GM12878 (cell line): ENCODE measurements around the gene C19orf18. TPM values are rescaled to one million over a fixed set of nuclear protein-coding genes. Genes with fewer than 3 reads are reported as not detected.

Source experiments
- ATAC-seq: fragments of 200-7000 bp; cut with Tn5 transposase; 3 replicates; pipeline ENCODE4 v1.9.1; 2020; ENCODE audit warnings: mild to moderate bottlenecking, moderate library complexity
- BruUV-seq: library from RNA; stranded (reverse); fragments of 400-500 nt; replicated peaks from 2 replicates; lab custom pipeline; 2021; lab: Mats Ljungman, UMichigan
- CTCF ChIA-PET: fragments of 300-600 bp; sonication (Branson Sonifier 250); formaldehyde crosslinking; extraction: SDS; loops from one replicate; lab custom pipeline; 2021; ENCODE audit warnings: inconsistent platforms; lab: Yijun Ruan, JAX
- POLR2A ChIA-PET: fragments of 350-600 bp; formaldehyde crosslinking; extraction: SDS; loops from one replicate; lab custom pipeline; 2021; ENCODE audit warnings: inconsistent platforms; lab: Charles Lee
- RAD21 ChIA-PET: fragments of 300-600 bp; sonication (Branson Sonifier 250); formaldehyde crosslinking; loops from one replicate; lab custom pipeline; 2023; ENCODE audit warnings: antibody characterized with exemption; ENCODE audit not compliant: unreplicated experiment; lab: Charles Lee
- SMC1A ChIA-PET: fragments of 300-600 bp; sonication (Branson Sonifier 250); formaldehyde crosslinking; loops from one replicate; lab custom pipeline; 2023; ENCODE audit not compliant: unreplicated experiment, uncharacterized antibody; lab: Charles Lee
- DNase-seq: peaks from one replicate; pipeline ENCODE4 v3.0.0-alpha.2; 2011; ENCODE audit warnings: low read depth, low spot score
- FAIRE-seq: peaks from 3 replicates; lab custom pipeline; 2011; peaks lifted over from hg19 to GRCh38; lab: Jason Lieb, UNC
- H2AFZ ChIP-seq: 2 replicates; pipeline ENCODE4 v1.6.0; 2011; ENCODE audit warnings: low read depth, low read length, control low read depth; ENCODE audit not compliant: control insufficient read depth
- H3K27ac ChIP-seq: 2 replicates; pipeline ENCODE4 v1.5.1; 2011; ENCODE audit warnings: control low read depth; ENCODE audit not compliant: control insufficient read depth, insufficient read depth
- H3K27me3 ChIP-seq, 2 experiments: replicated peaks in 1 of 2; 2 replicates each; pipeline versions ENCODE4 v1.6.0 to v1.6.1; 2011; ENCODE audit warnings: low read length in 1 of 2; ENCODE audit not compliant: control insufficient read depth in 2 of 2, insufficient read depth in 2 of 2
- H3K36me3 ChIP-seq, 2 experiments: 2 replicates each; pipeline ENCODE4 v1.5.1; 2011; ENCODE audit warnings: low read length in 1 of 2; ENCODE audit not compliant: control insufficient read depth in 2 of 2, insufficient read depth in 2 of 2
- H3K4me1 ChIP-seq: 2 replicates; pipeline ENCODE4 v1.6.1; 2011; ENCODE audit warnings: mild to moderate bottlenecking, low read length, moderate library complexity, mixed read lengths; ENCODE audit not compliant: control insufficient read depth, insufficient read depth
- H3K4me2 ChIP-seq: 2 replicates; pipeline ENCODE4 v1.6.0; 2011; ENCODE audit warnings: control low read depth; ENCODE audit not compliant: control insufficient read depth, insufficient read depth
- H3K4me3 ChIP-seq: fragments of 200-600 bp; sonication (generic); 2 replicates; pipeline ENCODE4 v1.5.1; 2016
- H3K79me2 ChIP-seq: 2 replicates; pipeline ENCODE4 v1.6.0; 2011; ENCODE audit warnings: low read length; ENCODE audit not compliant: control insufficient read depth, insufficient read depth
- H3K9ac ChIP-seq: 2 replicates; pipeline ENCODE4 v1.8.0; 2011; ENCODE audit warnings: low read length, control low read depth, mixed read lengths; ENCODE audit not compliant: control insufficient read depth, insufficient read depth
- H3K9me3 ChIP-seq: replicated peaks from 3 replicates; pipeline ENCODE4 v1.5.1; 2011; ENCODE audit warnings: mild to moderate bottlenecking, low read length; ENCODE audit not compliant: control insufficient read depth, insufficient read depth
- H4K20me1 ChIP-seq: 2 replicates; pipeline ENCODE4 v1.6.0; 2011; ENCODE audit not compliant: control insufficient read depth, insufficient read depth
- BRCA1 ChIP-seq: IDR thresholded peaks from 2 replicates; pipeline ENCODE4 v1.6.1; 2011; ENCODE audit warnings: low read depth, low read length, improper control_type of control experiment
- IRF5 ChIP-seq: fragments of 450-650 bp; IDR thresholded peaks from 2 replicates; pipeline ENCODE4 v1.6.1; 2017; ENCODE audit warnings: borderline replicate concordance
- JUNB ChIP-seq: IDR thresholded peaks from 2 replicates; pipeline ENCODE4 v1.6.1; 2016; ENCODE audit warnings: antibody characterized with exemption, mild to moderate bottlenecking
- MEF2B ChIP-seq: fragments of 450-650 bp; IDR thresholded peaks from 2 replicates; pipeline ENCODE4 v1.6.1; 2018; ENCODE audit warnings: mild to moderate bottlenecking, moderate library complexity; ENCODE audit not compliant: partially characterized antibody, poor library complexity, severe bottlenecking
- MXI1 ChIP-seq: fragments of 150-350 bp; IDR thresholded peaks from 2 replicates; pipeline ENCODE4 v1.6.1; 2011; ENCODE audit warnings: low read depth, mild to moderate bottlenecking, inconsistent platforms, low read length, improper control_type of control experiment
- MYC ChIP-seq: IDR thresholded peaks from 2 replicates; pipeline ENCODE4 v1.6.1; 2011; ENCODE audit warnings: mild to moderate bottlenecking, low read length, moderate library complexity, inconsistent platforms; ENCODE audit not compliant: insufficient read depth, insufficient replicate concordance, insufficient read length, severe bottlenecking
- PML ChIP-seq: IDR thresholded peaks from 2 replicates; pipeline ENCODE4 v1.6.1; 2012; ENCODE audit warnings: low read length, inconsistent platforms
- POLR2A ChIP-seq: IDR thresholded peaks from 2 replicates; pipeline ENCODE4 v1.6.1; 2011; ENCODE audit warnings: low read depth, mild to moderate bottlenecking, low read length
- SREBF2 ChIP-seq: IDR thresholded peaks from 2 replicates; pipeline ENCODE4 v1.6.1; 2012; ENCODE audit warnings: mild to moderate bottlenecking, low read length
- STAT3 ChIP-seq: IDR thresholded peaks from 2 replicates; pipeline ENCODE4 v1.6.1; 2011; ENCODE audit warnings: low read depth, low read length, improper control_type of control experiment
- SUZ12 ChIP-seq: fragments of 200-600 bp; sonication (generic); IDR thresholded peaks from one replicate; pipeline ENCODE4 v1.6.1; 2018; ENCODE audit warnings: antibody characterized with exemption, mild to moderate bottlenecking; ENCODE audit not compliant: unreplicated experiment
- TAF1 ChIP-seq: IDR thresholded peaks from 2 replicates; pipeline ENCODE4 v1.6.1; 2011; ENCODE audit warnings: mild to moderate bottlenecking, low read depth, low read length, borderline replicate concordance
- WGBS: methylation state at CpG from one replicate; pipeline ENCODE4 v1.1.6; 2016; ENCODE audit warnings: low lambda C conversion rate; ENCODE audit not compliant: insufficient replicate concordance, insufficient coverage; ENCODE audit errors: missing lambda C conversion rate; 5-methylcytosine and 5-hydroxymethylcytosine counted together
- in situ Hi-C: fragments of 300-500 bp; cut with MboI; formaldehyde crosslinking; loops from 9 replicates; pipeline ENCODE4 v1.14.3; 2018; ENCODE audit warnings: mixed read lengths
- intact Hi-C: fragments of 100-400 bp; cut with micrococcal nuclease; formaldehyde crosslinking; loops from one replicate; pipeline ENCODE4 v1.14.2; 2022; ENCODE audit not compliant: unreplicated experiment
- polyA plus RNA-seq, 11 experiments: library from polyadenylated mRNA; depleted of rRNA in 4 of 11; unstranded in 6 of 11; stranded (reverse) in 5 of 11; fragments of >200 nt; fragmentation: Nextera tagmentation in 4 of 11; fragmentation: Illumina TruSeq in 1 of 11; extraction: Ambion mirVana in 4 of 11; extraction: Trizol in 1 of 11; gene quantifications; 1 replicate in 1 of 11; 2 replicates in 10 of 11; pipeline versions ENCODE4 v1.2.1 to v1.2.3, GENCODE V29; 2011 to 2016; ENCODE audit warnings: inconsistent platforms in 2 of 11, missing spikeins in 2 of 11, low read depth in 1 of 11
- total RNA-seq, 4 experiments: library from RNA; depleted of rRNA in 3 of 4; stranded (reverse); fragments of >200 nt in 3 of 4; fragmentation: Illumina TruSeq in 1 of 4; extraction: Trizol in 1 of 4; gene quantifications; 2 replicates each; pipeline versions ENCODE4 v1.2.1 to v1.2.3, GENCODE V29; 2013 to 2021
- TF ChIP-seq, protein P1 (sequence below): IDR thresholded peaks from 2 replicates; pipeline ENCODE4 v1.6.1; 2011; ENCODE audit warnings: low read depth, mild to moderate bottlenecking, low read length, moderate library complexity, borderline replicate concordance; ENCODE audit errors: extremely low read depth
- TF ChIP-seq, protein P2 (sequence below): IDR thresholded peaks from 2 replicates; pipeline ENCODE4 v1.6.1; 2012; ENCODE audit warnings: improper control_type of control experiment, low read depth, low read length; ENCODE audit not compliant: insufficient replicate concordance

The C19orf18 gene
- total and polyA plus RNA-seq, 10 of the 15 experiments (the other 5 are each of a cell fraction or from before 2014, with no cell fraction given), result 0.12 to 0.29 (median 0.21) TPM; not detected in 7

DNA sequence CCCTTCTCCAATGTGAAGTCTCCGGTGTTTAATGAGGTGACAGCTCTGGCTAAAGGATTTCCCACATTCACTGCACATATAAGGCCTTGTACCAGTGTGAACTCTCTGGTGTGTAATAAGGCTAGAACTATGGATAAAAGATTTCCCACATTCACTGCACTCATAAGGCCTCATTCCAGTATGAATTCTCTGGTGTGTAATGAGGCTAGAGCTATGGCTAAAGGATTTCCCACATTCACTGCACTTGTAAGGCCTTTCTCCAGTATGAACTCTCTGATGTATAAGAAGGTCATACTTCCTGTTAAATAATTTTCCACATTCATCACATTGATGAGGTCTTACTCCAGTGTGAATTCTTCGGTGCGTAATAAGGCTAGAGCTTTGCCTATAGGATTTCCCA is 32.7 kb downstream of the C19orf18 start (continued):
- TF ChIP-seq POLR2A (no peak), MXI1 (no peak), JUNB (no peak), SREBF2 (no peak), BRCA1 (no peak), MEF2B (no peak), IRF5 (no peak), PML (no peak), TAF1 (no peak), MYC (no peak)
- TF ChIP-seq, protein P1, sequence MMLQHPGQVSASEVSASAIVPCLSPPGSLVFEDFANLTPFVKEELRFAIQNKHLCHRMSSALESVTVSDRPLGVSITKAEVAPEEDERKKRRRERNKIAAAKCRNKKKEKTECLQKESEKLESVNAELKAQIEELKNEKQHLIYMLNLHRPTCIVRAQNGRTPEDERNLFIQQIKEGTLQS, result no peak
- TF ChIP-seq, all 136 proteins: peak for 0

- Histone ChIP-seq H4K20me1 (no peaks in the 10 kb centered on the region), H3K9me3 (peaks cover 30% of the 10 kb centered on the region), H3K27ac (no peak overlapping the region), H3K79me2 (no peaks in the 10 kb centered on the region), H3K4me3 (no peak overlapping the region), H3K36me3 (no peaks in the 10 kb centered on the region; a peak in 1 of 4 replicates), H3K9ac (no peak overlapping the region), H3K27me3 (no peaks in the 10 kb centered on the region), H2AFZ (no peak overlapping the region), H3K4me2 (no peak overlapping the region), H3K4me1 (no peaks in the 10 kb centered on the region)
- DNase-seq (no peak), ATAC-seq (no peak), FAIRE-seq (no peak)
- BruUV-seq, result no TSS peak
- ChIA-PET RAD21 (no interaction called here), CTCF (no interaction called here), POLR2A (no interaction called here), SMC1A (no interaction called here)
- in situ Hi-C loops (no loop called here), intact Hi-C loops (no loop called here)
- WGBS, result 77% methylated on average over 12 of the region's 12 CpGs
- no peak for TF ChIP-seq STAT3
- no peak for TF ChIP-seq SUZ12
- TF ChIP-seq, protein P2, sequence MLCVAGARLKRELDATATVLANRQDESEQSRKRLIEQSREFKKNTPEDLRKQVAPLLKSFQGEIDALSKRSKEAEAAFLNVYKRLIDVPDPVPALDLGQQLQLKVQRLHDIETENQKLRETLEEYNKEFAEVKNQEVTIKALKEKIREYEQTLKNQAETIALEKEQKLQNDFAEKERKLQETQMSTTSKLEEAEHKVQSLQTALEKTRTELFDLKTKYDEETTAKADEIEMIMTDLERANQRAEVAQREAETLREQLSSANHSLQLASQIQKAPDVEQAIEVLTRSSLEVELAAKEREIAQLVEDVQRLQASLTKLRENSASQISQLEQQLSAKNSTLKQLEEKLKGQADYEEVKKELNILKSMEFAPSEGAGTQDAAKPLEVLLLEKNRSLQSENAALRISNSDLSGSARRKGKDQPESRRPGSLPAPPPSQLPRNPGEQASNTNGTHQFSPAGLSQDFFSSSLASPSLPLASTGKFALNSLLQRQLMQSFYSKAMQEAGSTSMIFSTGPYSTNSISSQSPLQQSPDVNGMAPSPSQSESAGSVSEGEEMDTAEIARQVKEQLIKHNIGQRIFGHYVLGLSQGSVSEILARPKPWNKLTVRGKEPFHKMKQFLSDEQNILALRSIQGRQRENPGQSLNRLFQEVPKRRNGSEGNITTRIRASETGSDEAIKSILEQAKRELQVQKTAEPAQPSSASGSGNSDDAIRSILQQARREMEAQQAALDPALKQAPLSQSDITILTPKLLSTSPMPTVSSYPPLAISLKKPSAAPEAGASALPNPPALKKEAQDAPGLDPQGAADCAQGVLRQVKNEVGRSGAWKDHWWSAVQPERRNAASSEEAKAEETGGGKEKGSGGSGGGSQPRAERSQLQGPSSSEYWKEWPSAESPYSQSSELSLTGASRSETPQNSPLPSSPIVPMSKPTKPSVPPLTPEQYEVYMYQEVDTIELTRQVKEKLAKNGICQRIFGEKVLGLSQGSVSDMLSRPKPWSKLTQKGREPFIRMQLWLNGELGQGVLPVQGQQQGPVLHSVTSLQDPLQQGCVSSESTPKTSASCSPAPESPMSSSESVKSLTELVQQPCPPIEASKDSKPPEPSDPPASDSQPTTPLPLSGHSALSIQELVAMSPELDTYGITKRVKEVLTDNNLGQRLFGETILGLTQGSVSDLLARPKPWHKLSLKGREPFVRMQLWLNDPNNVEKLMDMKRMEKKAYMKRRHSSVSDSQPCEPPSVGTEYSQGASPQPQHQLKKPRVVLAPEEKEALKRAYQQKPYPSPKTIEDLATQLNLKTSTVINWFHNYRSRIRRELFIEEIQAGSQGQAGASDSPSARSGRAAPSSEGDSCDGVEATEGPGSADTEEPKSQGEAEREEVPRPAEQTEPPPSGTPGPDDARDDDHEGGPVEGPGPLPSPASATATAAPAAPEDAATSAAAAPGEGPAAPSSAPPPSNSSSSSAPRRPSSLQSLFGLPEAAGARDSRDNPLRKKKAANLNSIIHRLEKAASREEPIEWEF, result no peak
Observed at GRCh38 chr19:57935731-57936130, 38.6 kb downstream of the C19orf18 start.
